ENCODE results near the gene FRMD7.

DNA sequence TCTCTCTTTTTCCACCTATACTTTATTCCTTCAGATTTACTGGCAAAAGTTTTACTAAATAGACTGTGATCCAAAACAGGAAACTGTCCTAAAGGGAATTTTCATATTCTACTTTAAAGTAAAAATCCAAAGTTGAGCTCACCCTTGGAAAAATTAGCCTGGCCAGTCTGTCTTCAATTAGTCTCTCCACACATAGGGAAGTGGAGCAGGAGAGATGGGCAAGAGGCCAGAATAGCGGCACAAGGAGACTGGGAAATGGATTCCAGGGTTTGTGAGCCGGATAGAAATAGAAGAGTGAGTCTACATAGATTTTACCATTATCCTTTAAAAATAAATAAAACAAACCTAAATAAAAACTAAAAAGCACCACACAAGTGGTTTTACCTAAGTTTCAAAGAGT lies 16.2 kb upstream of the FRMD7 start:
- TF ChIP-seq ZNF266 (tag by site-specific recombination; IDR thresholded peaks at IDR 0.05; ENCODE audit: low read depth) (no peak), ZBTB21 (tag by site-specific recombination; IDR thresholded peaks at IDR 0.05) (no peak), ZNF10 (tag by site-specific recombination; IDR thresholded peaks at IDR 0.05) (no peak), ZNF555 (tag by site-specific recombination; conservative IDR thresholded peaks at IDR 0.05) (no peak), SALL2 (tag by site-specific recombination; IDR thresholded peaks at IDR 0.05; ENCODE audit: borderline replicate concordance) (no peak), ZNF670 (tag by site-specific recombination; IDR thresholded peaks at IDR 0.05; ENCODE audit: low read depth) (no peak)
- TF ChIP-seq, protein P1, sequence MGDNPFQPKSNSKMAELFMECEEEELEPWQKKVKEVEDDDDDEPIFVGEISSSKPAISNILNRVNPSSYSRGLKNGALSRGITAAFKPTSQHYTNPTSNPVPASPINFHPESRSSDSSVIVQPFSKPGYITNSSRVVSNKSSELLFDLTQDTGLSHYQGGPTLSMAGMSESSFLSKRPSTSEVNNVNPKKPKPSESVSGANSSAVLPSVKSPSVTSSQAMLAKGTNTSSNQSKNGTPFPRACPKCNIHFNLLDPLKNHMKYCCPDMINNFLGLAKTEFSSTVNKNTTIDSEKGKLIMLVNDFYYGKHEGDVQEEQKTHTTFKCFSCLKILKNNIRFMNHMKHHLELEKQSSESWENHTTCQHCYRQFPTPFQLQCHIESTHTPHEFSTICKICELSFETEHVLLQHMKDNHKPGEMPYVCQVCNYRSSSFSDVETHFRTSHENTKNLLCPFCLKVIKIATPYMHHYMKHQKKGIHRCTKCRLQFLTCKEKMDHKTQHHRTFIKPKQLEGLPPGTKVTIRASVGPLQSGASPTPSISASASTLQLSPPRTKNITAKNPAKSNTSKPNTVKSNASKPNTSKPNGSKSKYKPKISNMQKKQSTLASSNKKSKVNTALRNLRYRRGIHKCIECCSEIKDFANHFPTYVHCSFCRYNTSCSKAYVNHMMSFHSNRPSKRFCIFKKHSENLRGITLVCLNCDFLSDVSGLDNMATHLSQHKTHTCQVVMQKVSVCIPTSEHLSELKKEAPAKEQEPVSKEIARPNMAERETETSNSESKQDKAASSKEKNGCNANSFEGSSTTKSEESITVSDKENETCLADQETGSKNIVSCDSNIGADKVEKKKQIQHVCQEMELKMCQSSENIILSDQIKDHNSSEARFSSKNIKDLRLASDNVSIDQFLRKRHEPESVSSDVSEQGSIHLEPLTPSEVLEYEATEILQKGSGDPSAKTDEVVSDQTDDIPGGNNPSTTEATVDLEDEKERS (tag by site-specific recombination; IDR thresholded peaks at IDR 0.05), result no peak
- TF ChIP-seq, protein P2, sequence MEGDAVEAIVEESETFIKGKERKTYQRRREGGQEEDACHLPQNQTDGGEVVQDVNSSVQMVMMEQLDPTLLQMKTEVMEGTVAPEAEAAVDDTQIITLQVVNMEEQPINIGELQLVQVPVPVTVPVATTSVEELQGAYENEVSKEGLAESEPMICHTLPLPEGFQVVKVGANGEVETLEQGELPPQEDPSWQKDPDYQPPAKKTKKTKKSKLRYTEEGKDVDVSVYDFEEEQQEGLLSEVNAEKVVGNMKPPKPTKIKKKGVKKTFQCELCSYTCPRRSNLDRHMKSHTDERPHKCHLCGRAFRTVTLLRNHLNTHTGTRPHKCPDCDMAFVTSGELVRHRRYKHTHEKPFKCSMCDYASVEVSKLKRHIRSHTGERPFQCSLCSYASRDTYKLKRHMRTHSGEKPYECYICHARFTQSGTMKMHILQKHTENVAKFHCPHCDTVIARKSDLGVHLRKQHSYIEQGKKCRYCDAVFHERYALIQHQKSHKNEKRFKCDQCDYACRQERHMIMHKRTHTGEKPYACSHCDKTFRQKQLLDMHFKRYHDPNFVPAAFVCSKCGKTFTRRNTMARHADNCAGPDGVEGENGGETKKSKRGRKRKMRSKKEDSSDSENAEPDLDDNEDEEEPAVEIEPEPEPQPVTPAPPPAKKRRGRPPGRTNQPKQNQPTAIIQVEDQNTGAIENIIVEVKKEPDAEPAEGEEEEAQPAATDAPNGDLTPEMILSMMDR (tag by site-specific recombination; IDR thresholded peaks at IDR 0.05), result no peak
- TF ChIP-seq, protein P3, sequence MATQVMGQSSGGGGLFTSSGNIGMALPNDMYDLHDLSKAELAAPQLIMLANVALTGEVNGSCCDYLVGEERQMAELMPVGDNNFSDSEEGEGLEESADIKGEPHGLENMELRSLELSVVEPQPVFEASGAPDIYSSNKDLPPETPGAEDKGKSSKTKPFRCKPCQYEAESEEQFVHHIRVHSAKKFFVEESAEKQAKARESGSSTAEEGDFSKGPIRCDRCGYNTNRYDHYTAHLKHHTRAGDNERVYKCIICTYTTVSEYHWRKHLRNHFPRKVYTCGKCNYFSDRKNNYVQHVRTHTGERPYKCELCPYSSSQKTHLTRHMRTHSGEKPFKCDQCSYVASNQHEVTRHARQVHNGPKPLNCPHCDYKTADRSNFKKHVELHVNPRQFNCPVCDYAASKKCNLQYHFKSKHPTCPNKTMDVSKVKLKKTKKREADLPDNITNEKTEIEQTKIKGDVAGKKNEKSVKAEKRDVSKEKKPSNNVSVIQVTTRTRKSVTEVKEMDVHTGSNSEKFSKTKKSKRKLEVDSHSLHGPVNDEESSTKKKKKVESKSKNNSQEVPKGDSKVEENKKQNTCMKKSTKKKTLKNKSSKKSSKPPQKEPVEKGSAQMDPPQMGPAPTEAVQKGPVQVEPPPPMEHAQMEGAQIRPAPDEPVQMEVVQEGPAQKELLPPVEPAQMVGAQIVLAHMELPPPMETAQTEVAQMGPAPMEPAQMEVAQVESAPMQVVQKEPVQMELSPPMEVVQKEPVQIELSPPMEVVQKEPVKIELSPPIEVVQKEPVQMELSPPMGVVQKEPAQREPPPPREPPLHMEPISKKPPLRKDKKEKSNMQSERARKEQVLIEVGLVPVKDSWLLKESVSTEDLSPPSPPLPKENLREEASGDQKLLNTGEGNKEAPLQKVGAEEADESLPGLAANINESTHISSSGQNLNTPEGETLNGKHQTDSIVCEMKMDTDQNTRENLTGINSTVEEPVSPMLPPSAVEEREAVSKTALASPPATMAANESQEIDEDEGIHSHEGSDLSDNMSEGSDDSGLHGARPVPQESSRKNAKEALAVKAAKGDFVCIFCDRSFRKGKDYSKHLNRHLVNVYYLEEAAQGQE (tag by site-specific recombination; IDR thresholded peaks at IDR 0.05), result no peak
- TF ChIP-seq, protein P4, sequence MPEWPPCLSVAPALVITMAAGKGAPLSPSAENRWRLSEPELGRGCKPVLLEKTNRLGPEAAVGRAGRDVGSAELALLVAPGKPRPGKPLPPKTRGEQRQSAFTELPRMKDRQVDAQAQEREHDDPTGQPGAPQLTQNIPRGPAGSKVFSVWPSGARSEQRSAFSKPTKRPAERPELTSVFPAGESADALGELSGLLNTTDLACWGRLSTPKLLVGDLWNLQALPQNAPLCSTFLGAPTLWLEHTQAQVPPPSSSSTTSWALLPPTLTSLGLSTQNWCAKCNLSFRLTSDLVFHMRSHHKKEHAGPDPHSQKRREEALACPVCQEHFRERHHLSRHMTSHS (tag by site-specific recombination; IDR thresholded peaks at IDR 0.05), result no peak
- TF ChIP-seq, protein P5, sequence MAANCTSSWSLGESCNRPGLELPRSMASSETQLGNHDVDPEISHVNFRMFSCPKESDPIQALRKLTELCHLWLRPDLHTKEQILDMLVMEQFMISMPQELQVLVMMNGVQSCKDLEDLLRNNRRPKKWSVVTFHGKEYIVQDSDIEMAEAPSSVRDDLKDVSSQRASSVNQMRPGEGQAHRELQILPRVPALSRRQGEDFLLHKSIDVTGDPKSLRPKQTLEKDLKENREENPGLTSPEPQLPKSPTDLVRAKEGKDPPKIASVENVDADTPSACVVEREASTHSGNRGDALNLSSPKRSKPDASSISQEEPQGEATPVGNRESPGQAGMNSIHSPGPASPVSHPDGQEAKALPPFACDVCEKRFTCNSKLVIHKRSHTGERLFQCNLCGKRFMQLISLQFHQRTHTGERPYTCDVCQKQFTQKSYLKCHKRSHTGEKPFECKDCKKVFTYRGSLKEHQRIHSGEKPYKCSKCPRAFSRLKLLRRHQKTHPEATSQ (tag by site-specific recombination; IDR thresholded peaks at IDR 0.05), result no peak
